ENCODE results near the gene RASSF4. TPM values are rescaled to one million over a fixed set of nuclear protein-coding genes. Genes with fewer than 3 reads are reported as not detected.

Gene RASSF4
- total and polyA plus RNA-seq, 12 donors: 41.2 to 120 (median 79.9) TPM

DNA sequence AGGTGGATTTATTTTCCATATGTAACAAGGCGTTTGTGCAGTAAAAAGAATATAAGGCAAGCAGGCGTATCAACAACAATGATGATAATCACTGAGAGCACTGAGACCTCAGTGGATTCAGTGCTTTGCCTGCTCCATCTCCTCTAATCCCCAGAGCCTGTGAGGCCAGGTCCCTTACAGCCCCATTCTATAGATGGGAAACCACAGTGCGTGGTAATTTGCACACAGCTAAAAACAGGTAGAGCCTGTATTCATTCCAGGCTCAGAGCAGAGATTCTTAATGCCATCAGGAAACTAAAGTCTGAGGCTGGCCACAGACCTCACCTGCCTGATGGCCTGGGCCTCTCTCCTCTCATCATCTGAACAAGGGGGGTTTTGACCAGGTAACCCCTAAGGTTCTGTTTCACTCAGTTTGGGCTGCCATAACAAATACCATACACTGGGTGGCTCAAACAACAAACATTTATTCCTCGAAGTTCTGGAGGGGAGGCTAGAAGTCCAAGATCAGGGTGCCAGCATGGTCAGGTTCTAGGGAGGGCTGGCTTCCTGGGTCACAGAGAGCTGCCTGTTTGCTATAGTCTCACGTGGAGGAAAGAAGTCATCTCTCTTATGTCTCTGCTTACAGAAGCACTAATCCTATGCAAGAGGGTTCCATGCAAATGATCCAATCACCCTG lies 10.3 kb upstream of the RASSF4 start:
- peaks cover 0 to 11% (median 0%) of the 10 kb centered on the region in 9 donors for H3K36me3 ChIP-seq
- no peak overlapping the region for H3K4me3 ChIP-seq
- ATAC-seq: peak in 6 of 8 donors; percentile 23 to 60 (median 39)
- no peak for DNase-seq
- peaks cover 9 to 80% (median 67%) of the 10 kb centered on the region in 9 donors for H3K4me1 ChIP-seq
- TF ChIP-seq, protein P1, sequence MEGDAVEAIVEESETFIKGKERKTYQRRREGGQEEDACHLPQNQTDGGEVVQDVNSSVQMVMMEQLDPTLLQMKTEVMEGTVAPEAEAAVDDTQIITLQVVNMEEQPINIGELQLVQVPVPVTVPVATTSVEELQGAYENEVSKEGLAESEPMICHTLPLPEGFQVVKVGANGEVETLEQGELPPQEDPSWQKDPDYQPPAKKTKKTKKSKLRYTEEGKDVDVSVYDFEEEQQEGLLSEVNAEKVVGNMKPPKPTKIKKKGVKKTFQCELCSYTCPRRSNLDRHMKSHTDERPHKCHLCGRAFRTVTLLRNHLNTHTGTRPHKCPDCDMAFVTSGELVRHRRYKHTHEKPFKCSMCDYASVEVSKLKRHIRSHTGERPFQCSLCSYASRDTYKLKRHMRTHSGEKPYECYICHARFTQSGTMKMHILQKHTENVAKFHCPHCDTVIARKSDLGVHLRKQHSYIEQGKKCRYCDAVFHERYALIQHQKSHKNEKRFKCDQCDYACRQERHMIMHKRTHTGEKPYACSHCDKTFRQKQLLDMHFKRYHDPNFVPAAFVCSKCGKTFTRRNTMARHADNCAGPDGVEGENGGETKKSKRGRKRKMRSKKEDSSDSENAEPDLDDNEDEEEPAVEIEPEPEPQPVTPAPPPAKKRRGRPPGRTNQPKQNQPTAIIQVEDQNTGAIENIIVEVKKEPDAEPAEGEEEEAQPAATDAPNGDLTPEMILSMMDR (IDR thresholded peaks at IDR 0.05): peak in 5 of 9 donors; percentile 3 to 35 (median 25)
- peaks cover 0 to 6% (median 2%) of the 10 kb centered on the region in 11 donors for H3K9me3 ChIP-seq
- intact Hi-C loops (cut with DNase I): no loop called here
- peak overlapping the region in 6 of 10 donors; percentile 16 to 72 (median 56) for H3K27ac ChIP-seq
- H3K27me3 ChIP-seq: no peaks in the 10 kb centered on the region
- 56 to 62% methylated on average over 5 of the region's 5 CpGs for WGBS, 2 donors

DNA sequence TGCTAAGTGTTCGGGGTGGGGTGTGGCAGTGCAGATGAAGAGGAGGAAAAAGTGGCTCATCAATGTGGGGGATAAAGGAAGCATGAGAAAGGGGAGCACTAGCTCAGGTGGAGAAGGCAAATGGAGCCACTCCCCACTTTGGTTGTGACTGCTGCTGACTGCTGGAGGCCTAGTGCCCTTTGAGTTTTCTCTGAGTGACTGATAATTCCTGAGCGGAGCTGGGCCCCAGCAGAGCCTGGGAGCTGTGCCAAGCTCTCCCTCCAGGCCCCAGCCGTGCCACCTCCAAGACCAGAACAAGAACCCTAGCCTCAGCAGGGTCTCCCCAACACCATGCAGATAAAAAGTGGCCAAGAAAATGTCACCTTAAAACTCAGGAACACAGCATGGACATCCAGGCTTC lies 9.7 kb upstream of the RASSF4 start:
- DNase-seq (no peak), ATAC-seq (peak in 7 of 8 donors; percentile 6 to 85 (median 52))
- peaks cover 0 to 13% (median 0%) of the 10 kb centered on the region in 9 donors for H3K36me3 ChIP-seq
- TF ChIP-seq, protein P1 (IDR thresholded peaks at IDR 0.05): no peak
- no peak overlapping the region for H3K4me3 ChIP-seq
- H3K27ac ChIP-seq: peak overlapping the region in 7 of 10 donors; percentile 18 to 72 (median 50)
- no peaks in the 10 kb centered on the region for H3K9me3 ChIP-seq
- intact Hi-C loops (cut with DNase I): no loop called here
- no peaks in the 10 kb centered on the region for H3K27me3 ChIP-seq
- H3K4me1 ChIP-seq: peaks cover 9 to 80% (median 67%) of the 10 kb centered on the region in 9 donors
- WGBS, 2 donors: 54 to 62% methylated on average over 3 of the region's 3 CpGs

DNA sequence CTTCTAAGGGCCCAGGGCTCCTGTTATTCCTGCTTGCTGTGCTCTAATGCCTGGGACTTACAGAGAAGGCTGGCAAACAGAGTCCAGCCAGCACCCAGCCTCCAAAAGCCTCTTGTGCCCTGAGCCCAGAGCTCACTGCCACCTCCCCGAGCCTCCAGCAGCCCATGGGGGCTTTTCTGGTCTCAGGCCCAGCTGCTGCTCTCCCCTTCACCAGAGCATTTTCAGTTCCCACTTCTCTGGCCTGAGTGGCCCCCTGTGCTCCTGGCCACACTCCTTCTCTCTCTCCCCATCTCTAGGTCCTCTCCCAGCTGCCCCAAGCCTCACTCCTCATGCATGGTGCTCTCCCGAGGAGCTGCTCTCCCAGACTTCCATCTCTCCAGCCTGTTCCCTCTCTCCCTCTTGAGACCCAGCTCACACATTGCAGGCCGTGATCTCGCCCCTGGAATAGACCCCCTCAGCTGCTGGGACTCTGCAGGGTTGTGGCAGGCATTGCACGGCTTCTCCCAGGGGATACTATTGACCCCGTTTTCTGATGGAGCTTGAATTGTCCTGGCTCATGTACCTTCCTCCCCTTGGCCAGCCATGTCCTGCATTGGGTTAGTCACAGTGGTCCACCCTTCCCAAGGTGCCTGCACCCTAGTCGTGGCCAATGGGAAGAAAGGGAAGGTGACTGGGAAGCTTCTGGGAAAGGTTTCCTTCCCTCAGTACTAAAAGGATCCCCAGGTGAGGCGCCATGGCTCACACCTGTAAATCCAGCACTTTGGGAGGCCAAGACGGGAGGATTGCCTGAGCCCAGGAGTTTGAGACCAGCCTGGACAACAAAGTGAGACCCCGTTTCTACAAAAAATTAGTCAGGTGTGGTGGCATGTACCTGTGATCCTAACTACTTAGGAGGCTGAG lies 9.0 kb upstream of the RASSF4 start:
- Histone ChIP-seq H3K4me1 (peaks cover 9 to 78% (median 69%) of the 10 kb centered on the region in 9 donors), H3K36me3 (peaks cover 0 to 16% (median 0%) of the 10 kb centered on the region in 9 donors), H3K27me3 (no peaks in the 10 kb centered on the region), H3K9me3 (no peaks in the 10 kb centered on the region), H3K4me3 (no peak overlapping the region), H3K27ac (peak overlapping the region in 7 of 10 donors; percentile 18 to 72 (median 50))
- DNase-seq (no peak), ATAC-seq (peak in 5 of 8 donors; percentile 7 to 40 (median 8))
- TF ChIP-seq, protein P1 (IDR thresholded peaks at IDR 0.05): no peak
- intact Hi-C loops (cut with DNase I): no loop called here
- 84 to 88% methylated on average over 10 of the region's 10 CpGs for WGBS, 2 donors

DNA sequence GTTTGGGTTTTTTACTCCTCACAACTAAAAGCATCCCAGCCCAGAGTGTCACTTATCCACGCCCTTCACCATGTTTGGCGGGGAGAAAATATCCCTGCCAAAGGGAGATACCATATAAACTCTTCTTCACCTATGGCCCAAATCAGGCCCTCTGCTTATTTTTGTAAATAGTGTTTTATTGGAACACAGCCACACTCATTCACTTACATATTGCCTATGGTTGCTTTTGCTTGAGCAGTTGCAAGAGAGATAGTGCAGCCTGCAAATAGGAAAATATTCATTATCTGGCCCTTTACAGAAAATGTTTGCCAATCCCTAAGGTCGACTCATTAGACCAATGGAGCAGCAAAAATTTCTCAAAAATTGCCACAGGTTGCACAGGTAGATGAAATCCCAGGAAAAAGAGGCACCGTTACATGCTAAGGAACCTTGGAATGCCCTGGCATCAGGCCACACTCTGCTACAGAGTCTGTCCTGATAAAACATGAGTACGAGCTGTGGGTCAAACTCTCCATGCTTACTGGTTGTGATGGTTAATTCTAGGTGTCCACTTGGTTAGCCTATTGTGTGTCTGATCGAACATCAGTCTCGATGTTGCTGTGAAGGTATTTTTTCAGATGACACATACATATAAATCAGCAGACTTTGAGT lies 7.9 kb upstream of the RASSF4 start:
- DNase-seq: peak in 1 of 2 donors; percentile 1
- H3K27ac ChIP-seq: no peak overlapping the region
- intact Hi-C loops (cut with DNase I): no loop called here
- no peak for ATAC-seq
- peaks cover 0 to 26% (median 3%) of the 10 kb centered on the region in 9 donors for H3K36me3 ChIP-seq
- H3K4me1 ChIP-seq: peaks cover 5 to 78% (median 64%) of the 10 kb centered on the region in 9 donors
- WGBS, 2 donors: 79 to 83% methylated on average over 7 of the region's 7 CpGs
- TF ChIP-seq, protein P1 (IDR thresholded peaks at IDR 0.05): no peak
- no peaks in the 10 kb centered on the region for H3K27me3 ChIP-seq
- no peak overlapping the region for H3K4me3 ChIP-seq
- H3K9me3 ChIP-seq: peaks cover 0 to 2% (median 0%) of the 10 kb centered on the region in 11 donors

Data from heart right ventricle (tissue), 16 donors.